ENCODE data around the gene CHCHD3.

GRCh38 chr7:133061792-133062191, 20.1 kb downstream of the CHCHD3 start:
- TF ChIP-seq CTCF (IDR thresholded peaks at IDR 0.05) (no peak), POLR2A (IDR thresholded peaks at IDR 0.05) (no peak)
